Erythroblast (primary cell): Measurements from ENCODE around the gene STK26.

Experiments
- GATA1 ChIP-seq: IDR thresholded peaks from 2 replicates; pipeline ENCODE4 v1.6.1; 2011; ENCODE audit warnings: low read depth, mild to moderate bottlenecking, control low read depth, low read length, moderate library complexity
- POLR2A ChIP-seq: IDR thresholded peaks from 2 replicates; pipeline ENCODE4 v1.6.1; 2011; ENCODE audit warnings: mild to moderate bottlenecking, low read length

- no peak for TF ChIP-seq POLR2A
- TF ChIP-seq GATA1: no peak
These were observed 35.9 kb downstream of the STK26 start for GRCh38 chrX:132058975-132059374.
